Karpas-422 (cell line): ENCODE results near the gene BTN1A1. TPM values are rescaled to one million over a fixed set of nuclear protein-coding genes. Genes with fewer than 3 reads are reported as not detected.

Source experiments
- small RNA-seq: library from RNA; depleted of rRNA; stranded (forward); fragments of <200 nt; gene quantifications from one replicate; pipeline ENCODE3, GENCODE V24; 2014
- total RNA-seq: library from RNA; depleted of rRNA; stranded (reverse); fragments of >200 nt; shearing (Covaris generic); gene quantifications from 2 replicates; pipeline ENCODE4 v1.2.3, GENCODE V29; 2014; ENCODE audit warnings: low replicate concordance; rRNA removed

Gene BTN1A1
- total RNA-seq, 1 experiment from 2014 or later, result not detected

Small RNA genes lying within 50 kb of the gene (small RNA-seq; reads per million reads assigned to genes)
- gene RNU6-502P, result not detected

Other genes with a start within 250 kb of the BTN1A1 start
- 40.4 and 41.2 TPM in 2 replicates for gene BTN3A2, start 135.1 kb upstream of the BTN1A1 start, total RNA-seq
- 16.8 and 18.4 TPM in 2 replicates for gene BTN2A2, start 117.2 kb upstream of the BTN1A1 start, total RNA-seq
- gene BTN3A1, start 98.0 kb upstream of the BTN1A1 start, total RNA-seq, result 30.5 and 32.7 TPM in 2 replicates
- gene BTN3A3, start 59.8 kb upstream of the BTN1A1 start, total RNA-seq, result 15.2 and 24.1 TPM in 2 replicates
- 6.4 and 12.6 TPM in 2 replicates for gene BTN2A1, start 42.3 kb upstream of the BTN1A1 start, total RNA-seq
- 57.3 and 103 TPM in 2 replicates for gene HMGN4, start 38.1 kb downstream of the BTN1A1 start, total RNA-seq
- gene ABT1, start 96.7 kb downstream of the BTN1A1 start, total RNA-seq, result 22.7 and 23.7 TPM in 2 replicates
- gene ZNF322, start 159.4 kb downstream of the BTN1A1 start, total RNA-seq, result 13.7 and 20.2 TPM in 2 replicates